GM19468 (cell line): ENCODE results near the gene ANXA3.
"Not testable (repeated sequence)": the region's sequence is repeated elsewhere in the genome, so short reads cannot be mapped to it uniquely, and the experiment has no call there.

Experiments
- ATAC-seq: cut with Tn5 transposase; IDR thresholded peaks from one replicate; pipeline ENCODE4 v1.9.1; 2021; ENCODE audit warnings: mild to moderate bottlenecking, moderate library complexity, moderate number of reproducible peaks; ENCODE audit not compliant: unreplicated experiment; ENCODE audit errors: extremely low read depth

The ANXA3 gene, protein sequence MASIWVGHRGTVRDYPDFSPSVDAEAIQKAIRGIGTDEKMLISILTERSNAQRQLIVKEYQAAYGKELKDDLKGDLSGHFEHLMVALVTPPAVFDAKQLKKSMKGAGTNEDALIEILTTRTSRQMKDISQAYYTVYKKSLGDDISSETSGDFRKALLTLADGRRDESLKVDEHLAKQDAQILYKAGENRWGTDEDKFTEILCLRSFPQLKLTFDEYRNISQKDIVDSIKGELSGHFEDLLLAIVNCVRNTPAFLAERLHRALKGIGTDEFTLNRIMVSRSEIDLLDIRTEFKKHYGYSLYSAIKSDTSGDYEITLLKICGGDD

DNA sequence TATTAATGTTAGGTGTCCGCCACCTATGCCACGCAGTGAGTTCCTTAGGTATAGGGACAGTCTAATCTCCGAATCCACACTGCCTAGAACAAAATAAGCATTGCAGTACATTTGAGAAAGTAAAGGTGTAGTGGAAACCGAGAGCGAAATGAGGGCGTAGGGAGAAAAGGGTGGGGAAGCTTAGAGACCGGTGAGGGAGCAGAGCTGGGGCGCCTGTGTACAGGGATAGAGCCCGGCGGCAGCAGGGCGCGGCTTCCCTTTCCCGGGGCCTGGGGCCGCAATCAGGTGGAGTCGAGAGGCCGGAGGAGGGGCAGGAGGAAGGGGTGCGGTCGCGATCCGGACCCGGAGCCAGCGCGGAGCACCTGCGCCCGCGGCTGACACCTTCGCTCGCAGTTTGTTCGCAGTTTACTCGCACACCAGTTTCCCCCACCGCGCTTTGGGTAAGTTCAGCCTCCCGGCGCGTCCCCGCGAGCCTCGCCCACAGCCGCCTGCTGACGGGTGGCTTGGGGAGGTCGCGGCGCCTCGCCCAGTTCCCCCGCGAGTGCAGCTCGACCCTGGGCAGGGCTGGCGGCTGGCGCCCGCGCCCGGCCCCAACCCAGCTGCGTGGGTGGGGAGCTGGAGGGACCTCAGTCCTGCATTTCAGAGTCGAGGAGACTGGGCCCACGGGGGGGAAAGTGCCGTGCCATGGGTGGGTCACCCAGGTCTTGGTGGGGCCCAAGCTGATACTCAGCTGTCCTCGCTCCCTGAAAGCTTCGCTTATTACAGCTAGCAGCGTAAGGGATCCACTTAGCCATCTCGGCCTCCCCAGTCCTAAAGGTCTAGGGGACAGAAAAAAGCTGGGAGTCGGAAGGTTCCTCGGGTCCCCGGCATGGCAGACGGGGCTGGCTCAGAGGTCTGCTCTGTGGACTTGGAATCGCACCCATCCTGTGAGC is at the start of gene ANXA3:
Gene ANXA3, plus strand, starts transcription at position 351 of the 932 bp plus-strand sequence. CDS start 2,704 bp downstream, outside the sequence.
- ATAC-seq: no peak

- not testable (repeated sequence) for ATAC-seq
These were observed 45.3 kb upstream of the ANXA3 start for GRCh38 chr4:78506260-78506659.

DNA sequence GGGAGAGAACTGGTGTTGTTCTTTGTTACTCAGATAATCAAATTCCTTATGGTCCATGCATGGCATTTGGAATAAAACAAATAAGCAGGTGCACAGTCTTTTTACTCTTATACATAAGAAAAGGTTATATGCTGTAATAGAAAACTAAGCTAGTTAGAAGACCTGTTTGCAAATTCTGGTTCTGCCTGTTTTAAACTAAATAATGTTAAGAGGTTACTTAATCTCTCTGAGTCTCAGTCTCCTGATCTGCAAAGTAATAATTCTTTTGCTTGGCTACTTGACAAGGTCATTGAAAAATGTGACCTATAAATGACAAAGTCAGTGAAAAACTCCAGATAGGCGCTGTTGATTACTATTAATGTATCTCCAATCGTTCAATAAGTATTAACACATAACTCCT is 42.5 kb upstream of the ANXA3 start:
- no peak for ATAC-seq

DNA sequence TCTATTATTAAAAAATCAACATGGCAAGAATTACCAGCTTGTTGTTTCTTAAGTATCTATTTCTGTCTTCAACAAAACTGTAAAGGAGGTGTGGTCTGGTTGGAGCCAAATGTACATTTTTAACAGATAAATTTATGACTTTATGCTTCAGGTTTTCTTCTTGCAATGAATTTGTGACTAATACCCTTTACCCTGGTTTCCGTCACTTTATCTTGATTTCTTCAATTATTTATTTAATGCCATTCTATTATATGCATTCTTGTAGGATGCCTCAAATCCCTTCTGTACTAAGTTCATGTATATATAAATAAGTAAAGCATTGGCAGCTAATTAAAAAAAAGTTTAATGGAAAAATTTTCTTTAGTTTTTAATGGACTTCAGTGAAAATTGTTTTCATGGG is 41.5 kb upstream of the ANXA3 start:
- no peak for ATAC-seq

- no peak for ATAC-seq
These were observed 40.9 kb upstream of the ANXA3 start for GRCh38 chr4:78510681-78511080.

- ATAC-seq: no peak
These were observed 39.1 kb upstream of the ANXA3 start for GRCh38 chr4:78512357-78512920.

DNA sequence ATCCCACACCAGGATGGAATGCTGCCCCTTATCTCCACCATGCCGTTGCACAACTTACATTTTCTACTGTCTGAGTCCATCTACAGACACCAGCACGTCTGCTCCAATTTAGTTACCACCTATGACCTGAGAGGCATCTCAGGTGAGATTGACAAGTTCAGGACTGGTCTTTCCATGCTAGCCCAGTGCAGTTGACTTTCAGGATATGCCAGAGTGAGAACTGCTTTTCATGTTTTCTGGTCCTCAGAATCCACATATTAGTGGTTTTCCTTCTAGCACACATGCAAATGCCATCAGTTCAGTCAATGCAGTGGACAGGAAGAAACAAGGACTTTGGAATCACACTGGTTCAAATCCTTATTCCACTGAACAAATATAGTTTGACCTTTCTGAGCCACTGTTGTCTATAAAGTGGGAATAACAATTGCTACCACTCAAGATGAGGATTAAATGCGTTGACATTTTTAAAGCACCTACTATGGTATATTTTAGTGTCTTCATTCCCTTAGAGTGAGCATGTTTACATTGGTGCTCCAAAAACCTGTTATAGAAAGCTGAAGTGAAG is 38.1 kb upstream of the ANXA3 start:
- ATAC-seq: no peak

DNA sequence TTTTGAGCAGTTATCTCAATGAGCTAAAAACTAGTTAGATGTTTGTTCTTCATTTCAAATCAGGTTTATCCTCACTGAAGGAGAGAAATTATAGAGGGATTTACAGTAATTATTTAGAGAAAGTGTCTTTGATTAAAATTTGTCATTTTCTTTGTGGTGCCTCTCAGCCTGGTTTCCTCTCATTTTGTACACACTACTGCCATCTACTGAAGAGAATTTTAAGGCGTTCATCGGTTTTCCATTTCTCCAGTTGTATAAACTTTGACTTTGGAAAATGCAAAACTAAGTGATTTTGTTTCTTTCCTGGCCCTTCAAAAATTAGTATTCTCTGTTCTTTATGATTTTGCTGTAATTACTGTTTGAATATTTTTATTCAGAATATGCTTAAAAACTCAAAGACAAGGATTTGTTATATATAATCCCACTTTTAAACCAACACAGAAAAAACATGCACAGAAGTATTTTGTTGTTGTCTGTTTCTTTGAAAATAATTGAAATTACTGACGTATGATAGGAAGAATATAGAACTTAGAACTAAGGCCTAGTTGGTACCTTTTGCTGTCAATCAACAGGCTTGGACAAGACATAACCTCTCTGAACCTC is 34.4 kb upstream of the ANXA3 start:
- no peak for ATAC-seq

- ATAC-seq: no peak
These were observed 33.0 kb upstream of the ANXA3 start for GRCh38 chr4:78518561-78518960.

DNA sequence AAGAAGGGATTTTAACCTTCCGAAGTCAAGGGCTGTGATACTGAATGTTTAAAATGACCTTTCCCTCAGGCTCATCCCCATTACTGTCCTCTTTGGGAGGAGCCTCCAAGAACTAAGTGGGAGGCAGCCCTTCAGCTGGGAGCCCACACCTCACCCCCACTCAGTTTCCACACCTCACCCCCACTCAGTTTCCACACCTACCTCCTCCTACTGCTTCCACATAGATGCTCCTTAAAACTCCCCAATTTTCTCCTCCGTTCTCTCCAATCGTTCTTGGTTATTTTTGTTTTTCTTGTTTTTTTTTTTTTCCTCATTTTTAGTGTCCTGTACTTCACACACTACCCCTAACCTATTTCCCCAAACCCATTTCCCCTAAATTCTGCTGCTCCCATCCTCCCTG is 31.6 kb upstream of the ANXA3 start:
- ATAC-seq: no peak

DNA sequence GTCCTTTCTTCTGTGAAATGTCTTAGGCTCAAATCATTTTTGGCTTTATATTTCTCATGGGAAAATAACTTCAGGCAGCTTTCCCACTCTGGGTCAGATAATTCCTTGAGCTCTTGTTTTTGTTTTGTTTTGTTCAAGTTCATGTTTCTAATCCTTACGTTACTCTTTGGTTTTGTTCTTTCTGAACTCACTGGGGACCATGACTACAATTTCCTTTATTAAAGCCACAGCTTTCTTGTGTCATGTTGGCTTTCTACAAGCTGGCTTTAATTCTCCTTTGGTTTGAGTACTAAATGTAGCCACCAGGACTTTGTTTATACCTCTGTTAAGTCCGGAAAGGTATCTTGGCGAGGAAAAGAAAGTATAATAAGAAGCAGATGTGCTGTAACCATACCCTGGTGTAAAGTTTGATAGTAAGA is 30.8 kb upstream of the ANXA3 start:
- ATAC-seq: no peak

- ATAC-seq: no peak
These were observed 27.6 kb upstream of the ANXA3 start for GRCh38 chr4:78524009-78524408.

DNA sequence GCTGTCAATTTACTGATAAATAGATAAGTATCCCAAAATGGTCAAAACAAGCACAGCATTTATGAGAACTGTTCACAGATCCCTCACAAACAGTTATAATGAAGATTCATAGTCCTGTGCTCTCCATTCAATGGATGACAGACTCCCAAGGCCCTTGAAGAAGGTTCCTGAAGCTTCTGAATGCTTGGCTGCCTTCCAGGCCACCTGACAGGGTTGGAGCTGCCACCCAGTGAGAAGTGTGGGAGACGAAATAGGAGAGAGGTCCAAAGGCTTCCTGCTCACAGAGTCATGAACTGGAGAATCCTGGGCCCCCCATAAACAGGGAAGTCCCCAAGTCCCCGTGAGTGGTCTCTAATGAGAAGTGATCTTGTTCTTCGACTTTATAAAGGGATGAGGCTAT is 26.0 kb upstream of the ANXA3 start:
- ATAC-seq: no peak

DNA sequence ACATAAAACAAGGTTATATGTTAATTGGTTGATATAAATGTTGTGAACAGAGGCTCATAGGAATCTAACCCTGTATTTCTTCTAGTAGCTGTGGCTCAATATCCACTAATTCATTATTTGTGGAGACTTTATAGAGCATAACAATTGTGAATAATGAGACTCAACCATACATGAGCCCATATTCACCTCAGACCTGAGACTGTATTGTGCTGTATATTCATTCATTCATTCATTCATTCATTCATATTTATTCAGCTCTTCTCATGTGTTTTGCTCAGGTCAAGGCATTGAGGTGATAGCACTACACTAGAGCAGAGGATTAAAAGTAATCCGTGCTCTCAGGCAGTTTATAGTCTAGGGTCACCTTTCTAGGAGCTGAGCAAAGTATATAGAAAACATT is 24.5 kb upstream of the ANXA3 start:
- no peak for ATAC-seq

- ATAC-seq: no peak
These were observed 24.0 kb upstream of the ANXA3 start for GRCh38 chr4:78527555-78527954.

GRCh38 chr4:78528327-78528726 is 23.2 kb upstream of the ANXA3 start:
- ATAC-seq: no peak

DNA sequence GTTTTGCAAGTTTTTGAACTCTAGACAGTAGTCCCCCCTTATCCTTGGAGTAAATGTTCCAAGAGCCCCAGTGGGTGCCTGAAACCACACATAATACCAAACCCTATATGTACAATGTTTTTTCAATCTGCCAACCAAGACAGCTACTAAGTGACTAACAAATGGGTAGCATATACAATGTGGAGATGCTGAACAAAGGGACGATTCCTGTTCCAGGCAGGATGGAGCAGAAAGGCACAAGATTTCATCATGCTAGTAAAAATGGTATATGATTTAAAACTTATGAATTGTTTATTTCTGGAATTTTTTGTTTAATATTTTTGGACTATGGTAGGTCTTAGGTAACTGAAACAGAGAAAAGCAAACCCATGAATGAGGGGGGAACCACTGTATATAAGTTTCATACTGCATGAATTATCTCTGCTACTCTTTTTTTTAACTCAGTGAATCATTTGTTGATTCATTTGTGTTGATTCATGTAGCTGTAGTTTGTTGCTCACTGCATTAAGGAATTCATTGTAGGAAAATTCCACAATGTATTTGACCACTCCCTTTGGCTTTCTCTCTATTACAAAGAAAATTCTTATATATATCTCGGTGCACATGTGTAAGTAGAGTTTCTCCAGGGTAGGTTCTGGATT is 21.9 kb upstream of the ANXA3 start:
- no peak for ATAC-seq

- ATAC-seq: no peak
These were observed 19.5 kb upstream of the ANXA3 start for GRCh38 chr4:78532046-78532445.

DNA sequence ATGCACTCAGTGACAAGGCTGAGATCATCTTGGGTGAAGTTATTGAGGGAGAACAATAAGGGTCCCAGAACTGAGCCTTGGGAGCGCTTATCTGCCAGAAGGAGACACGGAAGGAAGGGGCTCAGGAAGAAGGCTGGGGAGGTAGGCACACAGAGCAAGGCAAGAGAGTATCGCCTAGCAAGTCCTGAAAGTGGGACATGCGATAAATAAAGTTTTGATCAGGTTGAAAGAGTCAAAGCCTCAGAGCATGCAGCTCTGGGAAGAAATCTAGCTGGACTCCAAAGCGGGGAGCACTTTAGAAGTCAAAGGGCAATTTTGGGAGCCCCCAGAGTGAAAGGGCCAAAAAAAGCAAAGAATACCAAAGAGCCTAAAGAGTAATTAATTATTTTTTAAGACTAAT is 17.7 kb upstream of the ANXA3 start:
- no peak for ATAC-seq
